ENCODE measurements around the gene UGT1A9. TPM values are rescaled to one million over a fixed set of nuclear protein-coding genes. Genes with fewer than 3 reads are reported as not detected.
"Not testable (repeated sequence)": the region's sequence is repeated elsewhere in the genome, so short reads cannot be mapped to it uniquely, and the experiment has no call there.

The UGT1A9 gene
- total and polyA plus RNA-seq, 3 experiments from 2014 or later: not detected

- POLR2A ChIA-PET: not testable (repeated sequence)
Measured at GRCh38 chr2:233736868-233737653, 65.4 kb downstream of the UGT1A9 start.

GRCh38 chr2:233740870-233741269 lies 69.2 kb downstream of the UGT1A9 start:
- Histone ChIP-seq H3K4me3 (ENCODE audit: low read length) (no peak overlapping the region), H3K27ac (ENCODE audit: low read depth, low read length) (no peak overlapping the region), H3K4me1 (ENCODE audit: insufficient read depth, low read length) (no peaks in the 10 kb centered on the region), H3K9me3 (ENCODE audit: low read length) (no peaks in the 10 kb centered on the region), H3K27me3 (ENCODE audit: insufficient read depth, low read length, poor library complexity, severe bottlenecking) (no peaks in the 10 kb centered on the region), H3K36me3 (ENCODE audit: insufficient read depth, low read length) (no peaks in the 10 kb centered on the region)
- Mint-ChIP-seq H3K27me3 (peaks cover 21 to 48% of the 10 kb centered on the region in 2 donors), H3K4me3 (no peak overlapping the region), H3K4me1 (no peaks in the 10 kb centered on the region), H3K9me3 (no peaks in the 10 kb centered on the region), H3K36me3 (peaks cover 0 to 4% (median 2%) of the 10 kb centered on the region in 3 donors), H3K27ac (no peak overlapping the region)
- CTCF ChIA-PET: no interaction called here
- POLR2A ChIA-PET: no interaction called here
- DNase-seq: no peak

More at GRCh38 chr2:233736868-233737653, 65.4 kb downstream of the UGT1A9 start:
- H3K27me3 ChIP-seq (ENCODE audit: insufficient read depth, low read length, poor library complexity, severe bottlenecking); H3K4me1 ChIP-seq (ENCODE audit: insufficient read depth, low read length); H3K36me3 Mint-ChIP-seq; H3K4me1 Mint-ChIP-seq; DNase-seq; H3K4me3 Mint-ChIP-seq; H3K9me3 ChIP-seq (ENCODE audit: low read length); H3K27ac Mint-ChIP-seq; H3K36me3 ChIP-seq (ENCODE audit: insufficient read depth, low read length); CTCF ChIA-PET; H3K27ac ChIP-seq (ENCODE audit: low read depth, low read length); H3K9me3 Mint-ChIP-seq; H3K4me3 ChIP-seq (ENCODE audit: low read length): not testable (repeated sequence)
- peaks cover 32 to 47% of the 10 kb centered on the region in 2 donors for H3K27me3 Mint-ChIP-seq

GRCh38 chr2:233743464-233744259 lies 72.0 kb downstream of the UGT1A9 start:
- POLR2A ChIA-PET: no interaction called here

GRCh38 chr2:233745073-233745755 lies 73.5 kb downstream of the UGT1A9 start:
- H3K36me3 ChIP-seq (ENCODE audit: insufficient read depth, low read length): no peaks in the 10 kb centered on the region
- Mint-ChIP-seq H3K27ac (no peak overlapping the region), H3K27me3 (peaks cover 18 to 55% of the 10 kb centered on the region in 2 donors), H3K9me3 (peaks cover 0 to 5% (median 4%) of the 10 kb centered on the region in 5 donors), H3K4me3 (no peak overlapping the region), H3K36me3 (no peaks in the 10 kb centered on the region), H3K4me1 (no peaks in the 10 kb centered on the region)
- ChIA-PET POLR2A (no interaction called here), CTCF (no interaction called here)
- DNase-seq: no peak
- H3K9me3 ChIP-seq (ENCODE audit: low read length): no peaks in the 10 kb centered on the region
- H3K27me3 ChIP-seq (ENCODE audit: insufficient read depth, low read length, poor library complexity, severe bottlenecking): no peaks in the 10 kb centered on the region
- no peak overlapping the region for H3K27ac ChIP-seq (ENCODE audit: low read depth, low read length)
- H3K4me1 ChIP-seq (ENCODE audit: insufficient read depth, low read length): no peaks in the 10 kb centered on the region
- no peak overlapping the region for H3K4me3 ChIP-seq (ENCODE audit: low read length)

More at GRCh38 chr2:233743464-233744259, 72.0 kb downstream of the UGT1A9 start:
- H3K27ac Mint-ChIP-seq: no peak overlapping the region
- no peaks in the 10 kb centered on the region for H3K4me1 Mint-ChIP-seq
- Histone ChIP-seq H3K4me1 (ENCODE audit: insufficient read depth, low read length) (no peaks in the 10 kb centered on the region), H3K9me3 (ENCODE audit: low read length) (no peaks in the 10 kb centered on the region), H3K27me3 (ENCODE audit: insufficient read depth, low read length, poor library complexity, severe bottlenecking) (no peaks in the 10 kb centered on the region), H3K36me3 (ENCODE audit: insufficient read depth, low read length) (no peaks in the 10 kb centered on the region), H3K4me3 (ENCODE audit: low read length) (no peak overlapping the region), H3K27ac (ENCODE audit: low read depth, low read length) (no peak overlapping the region)
- H3K27me3 Mint-ChIP-seq: peaks cover 21 to 50% of the 10 kb centered on the region in 2 donors
- H3K9me3 Mint-ChIP-seq: no peaks in the 10 kb centered on the region
- CTCF ChIA-PET: no interaction called here
- DNase-seq: no peak
- no peaks in the 10 kb centered on the region for H3K36me3 Mint-ChIP-seq
- H3K4me3 Mint-ChIP-seq: no peak overlapping the region

- H3K4me3 Mint-ChIP-seq; H3K27ac ChIP-seq (ENCODE audit: low read depth, low read length); H3K27ac Mint-ChIP-seq; H3K4me3 ChIP-seq (ENCODE audit: low read length); H3K4me1 ChIP-seq (ENCODE audit: insufficient read depth, low read length); H3K27me3 ChIP-seq (ENCODE audit: insufficient read depth, low read length, poor library complexity, severe bottlenecking); POLR2A ChIA-PET; H3K9me3 ChIP-seq (ENCODE audit: low read length); H3K9me3 Mint-ChIP-seq; H3K36me3 ChIP-seq (ENCODE audit: insufficient read depth, low read length); H3K36me3 Mint-ChIP-seq; DNase-seq; H3K4me1 Mint-ChIP-seq; CTCF ChIA-PET: not testable (repeated sequence)
- peaks cover 18 to 55% of the 10 kb centered on the region in 2 donors for H3K27me3 Mint-ChIP-seq
Measured at GRCh38 chr2:233745838-233746237, 74.1 kb downstream of the UGT1A9 start.

GRCh38 chr2:233746475-233747282 lies 75.0 kb downstream of the UGT1A9 start:
- Mint-ChIP-seq H3K27me3 (peaks cover 11 to 59% of the 10 kb centered on the region in 2 donors), H3K36me3 (peaks cover 0 to 8% (median 0%) of the 10 kb centered on the region in 3 donors), H3K4me3 (no peak overlapping the region), H3K27ac (no peak overlapping the region), H3K9me3 (peaks cover 7 to 16% (median 12%) of the 10 kb centered on the region in 5 donors), H3K4me1 (no peaks in the 10 kb centered on the region)
- ChIA-PET POLR2A (no interaction called here), CTCF (no interaction called here)
- Histone ChIP-seq H3K27ac (ENCODE audit: low read depth, low read length) (no peak overlapping the region), H3K4me3 (ENCODE audit: low read length) (no peak overlapping the region), H3K36me3 (ENCODE audit: insufficient read depth, low read length) (no peaks in the 10 kb centered on the region), H3K4me1 (ENCODE audit: insufficient read depth, low read length) (no peaks in the 10 kb centered on the region), H3K27me3 (ENCODE audit: insufficient read depth, low read length, poor library complexity, severe bottlenecking) (no peaks in the 10 kb centered on the region), H3K9me3 (ENCODE audit: low read length) (no peaks in the 10 kb centered on the region)
- DNase-seq: no peak

- Mint-ChIP-seq H3K9me3 (peaks cover 7 to 19% (median 12%) of the 10 kb centered on the region in 5 donors), H3K27ac (no peak overlapping the region), H3K4me1 (no peaks in the 10 kb centered on the region), H3K36me3 (peaks cover 0 to 11% (median 0%) of the 10 kb centered on the region in 3 donors), H3K27me3 (peaks cover 11 to 59% of the 10 kb centered on the region in 2 donors), H3K4me3 (no peak overlapping the region)
- no peaks in the 10 kb centered on the region for H3K9me3 ChIP-seq (ENCODE audit: low read length)
- no peaks in the 10 kb centered on the region for H3K36me3 ChIP-seq (ENCODE audit: insufficient read depth, low read length)
- no peaks in the 10 kb centered on the region for H3K27me3 ChIP-seq (ENCODE audit: insufficient read depth, low read length, poor library complexity, severe bottlenecking)
- H3K27ac ChIP-seq (ENCODE audit: low read depth, low read length): no peak overlapping the region
- POLR2A ChIA-PET: no interaction called here
- no peak for DNase-seq
- no peak overlapping the region for H3K4me3 ChIP-seq (ENCODE audit: low read length)
- H3K4me1 ChIP-seq (ENCODE audit: insufficient read depth, low read length): no peaks in the 10 kb centered on the region
- CTCF ChIA-PET: no interaction called here
Measured at GRCh38 chr2:233747283-233747544, 75.5 kb downstream of the UGT1A9 start.

Measured in CD8-positive, alpha-beta memory T cell (primary cell).